ENCODE results near the gene LETMD1. TPM values are rescaled to one million over a fixed set of nuclear protein-coding genes. Genes with fewer than 3 reads are reported as not detected.

The LETMD1 gene
- total RNA-seq, 1 donor from 2014 or later, result 75.7 TPM

DNA sequence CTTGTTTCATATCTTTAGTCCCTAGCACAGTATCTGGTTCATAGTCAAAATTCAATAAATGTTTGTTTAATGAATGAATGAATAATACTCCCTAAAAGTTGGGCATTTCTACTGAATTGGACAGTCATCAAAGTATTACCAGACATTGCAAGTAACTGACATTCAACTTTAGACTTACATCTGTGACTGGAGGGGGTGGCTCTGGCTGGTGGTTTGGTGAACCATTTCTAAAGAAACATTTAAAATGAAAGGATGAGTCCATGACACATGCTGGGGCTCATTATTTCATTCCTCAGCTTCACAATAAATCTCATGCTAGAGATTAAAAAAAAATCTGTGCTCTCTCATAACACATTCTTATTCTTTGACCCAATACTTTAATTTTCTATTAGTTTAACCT lies 55.9 kb downstream of the LETMD1 start:
- H3K4me1 Mint-ChIP-seq, result peaks cover 7% of the 10 kb centered on the region
- H3K36me3 Mint-ChIP-seq (ENCODE audit: low read depth), result peaks cover 65% of the 10 kb centered on the region
- peak overlapping the region; percentile 15 for H3K27ac Mint-ChIP-seq
- H3K4me3 Mint-ChIP-seq, result no peak overlapping the region
- no peak for DNase-seq
- H3K9me3 Mint-ChIP-seq, result no peaks in the 10 kb centered on the region
- no peaks in the 10 kb centered on the region for H3K27me3 Mint-ChIP-seq
- intact Hi-C loops (cut with micrococcal nuclease), result no loop called here

DNA sequence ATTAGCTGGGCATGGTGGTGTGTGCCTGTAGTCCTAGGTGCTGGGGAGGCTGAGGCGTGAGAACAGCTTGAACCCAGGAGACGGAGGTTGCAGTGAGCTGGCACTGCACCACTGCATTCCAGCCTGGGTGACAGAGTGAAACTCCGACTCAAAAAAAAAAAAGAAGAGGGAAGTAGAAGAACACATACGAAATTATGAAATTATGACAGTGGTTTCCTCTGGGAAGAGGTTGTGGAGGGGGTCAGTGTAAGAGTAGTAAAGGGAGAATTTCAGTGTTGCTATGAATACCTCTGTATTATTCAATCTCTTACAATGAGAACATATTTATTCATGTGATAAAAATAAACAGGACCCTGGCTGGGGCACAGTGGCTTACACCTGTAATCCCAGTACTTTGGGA lies 60.0 kb downstream of the LETMD1 start:
- peaks cover 61% of the 10 kb centered on the region for H3K36me3 Mint-ChIP-seq (ENCODE audit: low read depth)
- no peaks in the 10 kb centered on the region for H3K9me3 Mint-ChIP-seq
- H3K27me3 Mint-ChIP-seq, result no peaks in the 10 kb centered on the region
- peaks cover 7% of the 10 kb centered on the region for H3K4me1 Mint-ChIP-seq
- H3K27ac Mint-ChIP-seq, result no peak overlapping the region
- no peak for DNase-seq
- no peak overlapping the region for H3K4me3 Mint-ChIP-seq
- intact Hi-C loops (cut with micrococcal nuclease), result no loop called here

Other genes with a start within 250 kb of the LETMD1 start
- gene TMPRSS12, start 205.4 kb upstream of the LETMD1 start, total RNA-seq, result not detected in 2 replicates
- gene HIGD1C, start 95.8 kb upstream of the LETMD1 start, total RNA-seq, result not detected in 2 replicates
- 54.2 and 56.2 TPM in 2 replicates for gene SLC11A2, start 21.9 kb upstream of the LETMD1 start, total RNA-seq
- 22.7 and 22.9 TPM in 2 replicates for gene CSRNP2, start 35.3 kb downstream of the LETMD1 start, total RNA-seq
- gene TFCP2, start 124.8 kb downstream of the LETMD1 start, total RNA-seq, result 43.1 and 46.3 TPM in 2 replicates
- 5.1 and 9.0 TPM in 2 replicates for gene POU6F1, start 169.7 kb downstream of the LETMD1 start, total RNA-seq
- gene DAZAP2, start 190.5 kb downstream of the LETMD1 start, total RNA-seq, result 135 and 146 TPM in 2 replicates
- 0.24 and 0.26 TPM in 2 replicates for gene SMAGP, start 222.1 kb downstream of the LETMD1 start, total RNA-seq